ENCODE measurements around the gene TIGD6.

Gene TIGD6

GRCh38 chr5:150014456-150014855 lies 14.0 kb upstream of the TIGD6 start:
- Histone ChIP-seq H3K36me3 (ENCODE audit: control insufficient read depth in 2 of 2, insufficient read depth in 1 of 2, low read length in 2 of 2) (peaks cover 80 to 95% of the 10 kb centered on the region in 2 experiments), H3K9me3 (ENCODE audit: control insufficient read depth, insufficient read depth, low read depth, low read length) (no peaks in the 10 kb centered on the region; the same call in 1 of the 2 replicates), H3K4me3 (ENCODE audit: low read depth, low read length) (no peak overlapping the region), H3K27ac (ENCODE audit: extremely low read depth, low read depth, low read length) (no peak overlapping the region), H3K4me1 (ENCODE audit: control insufficient read depth, insufficient read depth, low read length) (no peaks in the 10 kb centered on the region)
- POLR2A ChIA-PET, result no interaction called here
- TF ChIP-seq PRDM2 (tag by site-specific recombination; IDR thresholded peaks at IDR 0.05; ENCODE audit: borderline replicate concordance), result no peak
- no peak for TF ChIP-seq ZFP3 (tag by site-specific recombination; IDR thresholded peaks at IDR 0.05; ENCODE audit: low read depth)
- no peak for TF ChIP-seq ZFP69B (tag by site-specific recombination; IDR thresholded peaks at IDR 0.05)
- TF ChIP-seq ZNF426 (tag by site-specific recombination; IDR thresholded peaks at IDR 0.05), result no peak
- TF ChIP-seq GLIS1 (tag by site-specific recombination; IDR thresholded peaks at IDR 0.05), result no peak
- TF ChIP-seq ZIC2 (tag by site-specific recombination; IDR thresholded peaks at IDR 0.05), result no peak
- no peak for TF ChIP-seq EGR2 (tag by site-specific recombination; IDR thresholded peaks at IDR 0.05; ENCODE audit: low read depth)
- no peak for TF ChIP-seq ZNF776 (tag by site-specific recombination; IDR thresholded peaks at IDR 0.05; ENCODE audit: borderline replicate concordance)
- no peak for TF ChIP-seq ZNF112 (tag by site-specific recombination; IDR thresholded peaks at IDR 0.05)
- no peak for TF ChIP-seq ZNF362 (tag by site-specific recombination; IDR thresholded peaks at IDR 0.05)
- no peak for TF ChIP-seq ZNF341 (tag by site-specific recombination; IDR thresholded peaks at IDR 0.05; ENCODE audit: low read depth)
- no peak for TF ChIP-seq ZNF169 (tag by site-specific recombination; IDR thresholded peaks at IDR 0.05)
- CTCF ChIA-PET, result no interaction called here

GRCh38 chr5:150013931-150014330 lies 13.5 kb upstream of the TIGD6 start:
- TF ChIP-seq SCRT2 (tag by site-specific recombination; IDR thresholded peaks at IDR 0.05) (peak; percentile 61), KLF17 (tag by site-specific recombination; IDR thresholded peaks at IDR 0.05) (no peak)
- CTCF ChIA-PET, result no interaction called here
- Histone ChIP-seq H3K27ac (ENCODE audit: extremely low read depth, low read depth, low read length) (no peak overlapping the region), H3K36me3 (ENCODE audit: control insufficient read depth in 2 of 2, insufficient read depth in 1 of 2, low read length in 2 of 2) (peaks cover 75 to 93% of the 10 kb centered on the region in 2 experiments), H3K4me1 (ENCODE audit: control insufficient read depth, insufficient read depth, low read length) (no peaks in the 10 kb centered on the region), H3K9me3 (ENCODE audit: control insufficient read depth, insufficient read depth, low read depth, low read length) (no peaks in the 10 kb centered on the region; the same call in 1 of the 2 replicates), H3K4me3 (ENCODE audit: low read depth, low read length) (no peak overlapping the region)
- POLR2A ChIA-PET, result no interaction called here
